Measurements from ENCODE around the gene CDAN1.

The CDAN1 gene

GRCh38 chr15:42705336-42705735 is 31.6 kb downstream of the CDAN1 start:
- no peaks in the 10 kb centered on the region for H3K27me3 ChIP-seq (ENCODE audit: insufficient read depth, low read length)
- H3K4me1 ChIP-seq (ENCODE audit: insufficient read depth, low read length): no peaks in the 10 kb centered on the region
- no peaks in the 10 kb centered on the region for H3K9me3 ChIP-seq (ENCODE audit: insufficient read depth, low read depth, low read length)
- H3K27ac ChIP-seq (ENCODE audit: low read length): no peak overlapping the region
- no peaks in the 10 kb centered on the region for H3K36me3 ChIP-seq (ENCODE audit: insufficient read depth, low read depth, low read length)
- H3K9ac ChIP-seq (ENCODE audit: low read depth, low read length): no peak overlapping the region
- no peak overlapping the region for H3K4me3 ChIP-seq (ENCODE audit: low read length)

- Histone ChIP-seq H3K9me3 (ENCODE audit: insufficient read depth, low read depth, low read length) (no peaks in the 10 kb centered on the region), H3K27me3 (ENCODE audit: insufficient read depth, low read length) (no peaks in the 10 kb centered on the region), H3K4me3 (ENCODE audit: low read length) (no peak overlapping the region), H3K4me1 (ENCODE audit: insufficient read depth, low read length) (no peaks in the 10 kb centered on the region), H3K27ac (ENCODE audit: low read length) (no peak overlapping the region), H3K9ac (ENCODE audit: low read depth, low read length) (no peak overlapping the region), H3K36me3 (ENCODE audit: insufficient read depth, low read depth, low read length) (no peaks in the 10 kb centered on the region)
Measured at GRCh38 chr15:42704492-42704926, 32.4 kb downstream of the CDAN1 start.

GRCh38 chr15:42696626-42697025 is 40.3 kb downstream of the CDAN1 start:
- Histone ChIP-seq H3K36me3 (ENCODE audit: insufficient read depth, low read depth, low read length) (0 out of 2 replicates have a peak, but pooled peaks cover 7% of the 10 kb centered on the region), H3K27me3 (ENCODE audit: insufficient read depth, low read length) (no peaks in the 10 kb centered on the region), H3K4me1 (ENCODE audit: insufficient read depth, low read length) (no peaks in the 10 kb centered on the region), H3K27ac (ENCODE audit: low read length) (no peak overlapping the region), H3K4me3 (ENCODE audit: low read length) (no peak overlapping the region), H3K9ac (ENCODE audit: low read depth, low read length) (no peak overlapping the region), H3K9me3 (ENCODE audit: insufficient read depth, low read depth, low read length) (no peaks in the 10 kb centered on the region)

GRCh38 chr15:42695527-42696071 is 41.3 kb downstream of the CDAN1 start:
- Histone ChIP-seq H3K36me3 (ENCODE audit: insufficient read depth, low read depth, low read length) (0 out of 2 replicates have a peak, but pooled peaks cover 7% of the 10 kb centered on the region), H3K4me1 (ENCODE audit: insufficient read depth, low read length) (no peaks in the 10 kb centered on the region), H3K4me3 (ENCODE audit: low read length) (no peak overlapping the region), H3K9ac (ENCODE audit: low read depth, low read length) (no peak overlapping the region), H3K9me3 (ENCODE audit: insufficient read depth, low read depth, low read length) (no peaks in the 10 kb centered on the region), H3K27me3 (ENCODE audit: insufficient read depth, low read length) (no peaks in the 10 kb centered on the region), H3K27ac (ENCODE audit: low read length) (no peak overlapping the region)

- Histone ChIP-seq H3K9me3 (ENCODE audit: insufficient read depth, low read depth, low read length) (no peaks in the 10 kb centered on the region), H3K9ac (ENCODE audit: low read depth, low read length) (no peak overlapping the region), H3K4me1 (ENCODE audit: insufficient read depth, low read length) (no peaks in the 10 kb centered on the region), H3K27ac (ENCODE audit: low read length) (no peak overlapping the region), H3K27me3 (ENCODE audit: insufficient read depth, low read length) (no peaks in the 10 kb centered on the region), H3K4me3 (ENCODE audit: low read length) (no peak overlapping the region), H3K36me3 (ENCODE audit: insufficient read depth, low read depth, low read length) (0 out of 2 replicates have a peak, but pooled peaks cover 7% of the 10 kb centered on the region)
Measured at GRCh38 chr15:42694398-42694797, 42.5 kb downstream of the CDAN1 start.

- H3K9ac ChIP-seq (ENCODE audit: low read depth, low read length): no peak overlapping the region
- no peaks in the 10 kb centered on the region for H3K9me3 ChIP-seq (ENCODE audit: insufficient read depth, low read depth, low read length)
- 0 out of 2 replicates have a peak, but pooled peaks cover 7% of the 10 kb centered on the region for H3K36me3 ChIP-seq (ENCODE audit: insufficient read depth, low read depth, low read length)
- H3K27ac ChIP-seq (ENCODE audit: low read length): no peak overlapping the region
- no peak overlapping the region for H3K4me3 ChIP-seq (ENCODE audit: low read length)
- no peaks in the 10 kb centered on the region for H3K4me1 ChIP-seq (ENCODE audit: insufficient read depth, low read length)
- H3K27me3 ChIP-seq (ENCODE audit: insufficient read depth, low read length): no peaks in the 10 kb centered on the region
Measured at GRCh38 chr15:42693942-42694341, 43.0 kb downstream of the CDAN1 start.

GRCh38 chr15:42693496-42693895 is 43.4 kb downstream of the CDAN1 start:
- 0 out of 2 replicates have a peak, but pooled peaks cover 7% of the 10 kb centered on the region for H3K36me3 ChIP-seq (ENCODE audit: insufficient read depth, low read depth, low read length)

GRCh38 chr15:42692997-42693396 is 43.9 kb downstream of the CDAN1 start:
- Histone ChIP-seq H3K9me3 (ENCODE audit: insufficient read depth, low read depth, low read length) (no peaks in the 10 kb centered on the region), H3K9ac (ENCODE audit: low read depth, low read length) (no peak overlapping the region), H3K27ac (ENCODE audit: low read length) (no peak overlapping the region), H3K27me3 (ENCODE audit: insufficient read depth, low read length) (no peaks in the 10 kb centered on the region), H3K36me3 (ENCODE audit: insufficient read depth, low read depth, low read length) (0 out of 2 replicates have a peak, but pooled peaks cover 7% of the 10 kb centered on the region), H3K4me3 (ENCODE audit: low read length) (no peak overlapping the region), H3K4me1 (ENCODE audit: insufficient read depth, low read length) (no peaks in the 10 kb centered on the region)

More at GRCh38 chr15:42693496-42693895, 43.4 kb downstream of the CDAN1 start:
- Histone ChIP-seq H3K4me3 (ENCODE audit: low read length) (no peak overlapping the region), H3K27me3 (ENCODE audit: insufficient read depth, low read length) (no peaks in the 10 kb centered on the region), H3K27ac (ENCODE audit: low read length) (no peak overlapping the region), H3K9me3 (ENCODE audit: insufficient read depth, low read depth, low read length) (no peaks in the 10 kb centered on the region), H3K9ac (ENCODE audit: low read depth, low read length) (no peak overlapping the region), H3K4me1 (ENCODE audit: insufficient read depth, low read length) (no peaks in the 10 kb centered on the region)

- H3K4me3 ChIP-seq (ENCODE audit: low read length): no peak overlapping the region
- H3K27ac ChIP-seq (ENCODE audit: low read length): no peak overlapping the region
- no peaks in the 10 kb centered on the region for H3K9me3 ChIP-seq (ENCODE audit: insufficient read depth, low read depth, low read length)
- no peaks in the 10 kb centered on the region for H3K27me3 ChIP-seq (ENCODE audit: insufficient read depth, low read length)
- no peak overlapping the region for H3K9ac ChIP-seq (ENCODE audit: low read depth, low read length)
- H3K4me1 ChIP-seq (ENCODE audit: insufficient read depth, low read length): no peaks in the 10 kb centered on the region
- 0 out of 2 replicates have a peak, but pooled peaks cover 7% of the 10 kb centered on the region for H3K36me3 ChIP-seq (ENCODE audit: insufficient read depth, low read depth, low read length)
Measured at GRCh38 chr15:42692536-42692935, 44.4 kb downstream of the CDAN1 start.

GRCh38 chr15:42691770-42692169 is 45.2 kb downstream of the CDAN1 start:
- Histone ChIP-seq H3K36me3 (ENCODE audit: insufficient read depth, low read depth, low read length) (0 out of 2 replicates have a peak, but pooled peaks cover 5% of the 10 kb centered on the region), H3K9me3 (ENCODE audit: insufficient read depth, low read depth, low read length) (no peaks in the 10 kb centered on the region), H3K27me3 (ENCODE audit: insufficient read depth, low read length) (no peaks in the 10 kb centered on the region), H3K4me1 (ENCODE audit: insufficient read depth, low read length) (no peaks in the 10 kb centered on the region), H3K9ac (ENCODE audit: low read depth, low read length) (no peak overlapping the region), H3K27ac (ENCODE audit: low read length) (no peak overlapping the region), H3K4me3 (ENCODE audit: low read length) (no peak overlapping the region)

- Histone ChIP-seq H3K9me3 (ENCODE audit: insufficient read depth, low read depth, low read length) (no peaks in the 10 kb centered on the region), H3K27ac (ENCODE audit: low read length) (no peak overlapping the region), H3K4me3 (ENCODE audit: low read length) (no peak overlapping the region), H3K27me3 (ENCODE audit: insufficient read depth, low read length) (no peaks in the 10 kb centered on the region), H3K4me1 (ENCODE audit: insufficient read depth, low read length) (no peaks in the 10 kb centered on the region), H3K9ac (ENCODE audit: low read depth, low read length) (no peak overlapping the region), H3K36me3 (ENCODE audit: insufficient read depth, low read depth, low read length) (0 out of 2 replicates have a peak, but pooled peaks cover 3% of the 10 kb centered on the region)
Measured at GRCh38 chr15:42691308-42691707, 45.6 kb downstream of the CDAN1 start.

GRCh38 chr15:42688301-42688700 is 48.6 kb downstream of the CDAN1 start:
- Histone ChIP-seq H3K9me3 (ENCODE audit: insufficient read depth, low read depth, low read length) (no peaks in the 10 kb centered on the region), H3K27ac (ENCODE audit: low read length) (no peak overlapping the region), H3K4me3 (ENCODE audit: low read length) (no peak overlapping the region), H3K9ac (ENCODE audit: low read depth, low read length) (no peak overlapping the region), H3K36me3 (ENCODE audit: insufficient read depth, low read depth, low read length) (0 out of 2 replicates have a peak, but pooled peaks cover 6% of the 10 kb centered on the region), H3K4me1 (ENCODE audit: insufficient read depth, low read length) (no peaks in the 10 kb centered on the region), H3K27me3 (ENCODE audit: insufficient read depth, low read length) (no peaks in the 10 kb centered on the region)
